Trophoblast cell (in vitro differentiated cells and primary cell): Measurements from ENCODE around the gene MLYCD.

Source experiments
- DNase-seq, 2 donors: peaks; one replicate each; pipeline ENCODE4 v3.0.0-alpha.2; 2016
- H2AFZ ChIP-seq: 2 replicates; pipeline ENCODE4 v1.6.1; 2013; ENCODE audit warnings: low read length, moderate library complexity, mild to moderate bottlenecking; ENCODE audit not compliant: insufficient read depth, poor library complexity
- H2AK5ac ChIP-seq: 2 replicates; pipeline ENCODE4 v1.6.1; 2013; ENCODE audit warnings: mild to moderate bottlenecking, low read length
- H2BK120ac ChIP-seq: 2 replicates; pipeline ENCODE4 v1.6.1; 2013; ENCODE audit warnings: low read length, mild to moderate bottlenecking, moderate library complexity; ENCODE audit not compliant: insufficient read depth, poor library complexity
- H2BK12ac ChIP-seq: 2 replicates; pipeline ENCODE4 v1.6.1; 2013; ENCODE audit warnings: mild to moderate bottlenecking, low read length, moderate library complexity
- H2BK5ac ChIP-seq: 2 replicates; pipeline ENCODE4 v1.6.1; 2013; ENCODE audit warnings: low read length, low read depth, moderate library complexity, mild to moderate bottlenecking; ENCODE audit not compliant: poor library complexity
- H3K14ac ChIP-seq: 2 replicates; pipeline ENCODE4 v1.6.1; 2013; ENCODE audit warnings: mild to moderate bottlenecking, low read length
- H3K18ac ChIP-seq: 2 replicates; pipeline ENCODE4 v1.6.1; 2013; ENCODE audit warnings: mild to moderate bottlenecking, low read length
- H3K23ac ChIP-seq: 2 replicates; pipeline ENCODE4 v1.6.1; 2013; ENCODE audit warnings: low read length
- H3K27ac ChIP-seq: 2 replicates; pipeline ENCODE4 v1.5.1; 2013; ENCODE audit warnings: low read depth, mild to moderate bottlenecking, inconsistent platforms, low read length, moderate library complexity
- H3K27me3 ChIP-seq: 2 replicates; pipeline ENCODE4 v1.6.1; 2013; ENCODE audit warnings: inconsistent platforms, mild to moderate bottlenecking, low read length, moderate library complexity; ENCODE audit not compliant: insufficient read depth
- H3K36me3 ChIP-seq, 2 experiments: 1 replicate in 1 of 2; 2 replicates in 1 of 2; pipeline ENCODE4 v1.6.1; 2013; ENCODE audit warnings: low read length in 2 of 2, mild to moderate bottlenecking in 2 of 2, moderate library complexity in 1 of 2; ENCODE audit not compliant: insufficient read depth in 2 of 2, control insufficient read depth in 1 of 2
- H3K4ac ChIP-seq: 2 replicates; pipeline ENCODE4 v1.6.1; 2013; ENCODE audit warnings: low read depth, mild to moderate bottlenecking, low read length, moderate library complexity
- H3K4me1 ChIP-seq, 2 experiments: 1 replicate in 1 of 2; 2 replicates in 1 of 2; pipeline ENCODE4 v1.6.1; 2013; ENCODE audit warnings: low read length in 2 of 2, mild to moderate bottlenecking in 2 of 2, moderate library complexity in 1 of 2; ENCODE audit not compliant: insufficient read depth in 2 of 2, control insufficient read depth in 1 of 2
- H3K4me2 ChIP-seq: 2 replicates; pipeline ENCODE4 v1.6.1; 2013; ENCODE audit warnings: inconsistent platforms, mild to moderate bottlenecking, low read length, moderate library complexity
- H3K4me3 ChIP-seq: 2 replicates; pipeline ENCODE4 v1.5.1; 2013; ENCODE audit warnings: mild to moderate bottlenecking, low read depth, low read length, inconsistent platforms
- H3K79me1 ChIP-seq: one replicate; pipeline ENCODE4 v1.6.1; 2013; ENCODE audit warnings: low read length
- H3K79me2 ChIP-seq: 2 replicates; pipeline ENCODE4 v1.6.1; 2013; ENCODE audit warnings: low read length, mild to moderate bottlenecking; ENCODE audit not compliant: control insufficient read depth, insufficient read depth, poor library complexity
- H3K9ac ChIP-seq: 2 replicates; pipeline ENCODE4 v1.6.1; 2013; ENCODE audit warnings: mild to moderate bottlenecking, low read length
- H3K9me3 ChIP-seq: 2 replicates; pipeline ENCODE4 v1.6.1; 2013; ENCODE audit warnings: low read depth, mild to moderate bottlenecking, control low read depth, inconsistent platforms, low read length; ENCODE audit not compliant: insufficient read depth
- H4K12ac ChIP-seq: 2 replicates; pipeline ENCODE4 v1.6.1; 2013; ENCODE audit warnings: low read depth, mild to moderate bottlenecking, low read length, moderate library complexity
- H4K8ac ChIP-seq: 2 replicates; pipeline ENCODE4 v1.6.1; 2013; ENCODE audit warnings: low read depth, mild to moderate bottlenecking, low read length, moderate library complexity
- H4K91ac ChIP-seq: one replicate; pipeline ENCODE4 v1.6.1; 2013; ENCODE audit warnings: low read depth, mild to moderate bottlenecking, low read length, moderate library complexity
- WGBS: extraction: QIAGEN DNeasy Blood & Tissue Kit; methylation state at CpG from one replicate; pipeline ENCODE4 v1.1.7; 2013; ENCODE audit warnings: missing lambda C conversion rate; ENCODE audit not compliant: insufficient read length, insufficient coverage; ENCODE audit errors: extremely low coverage; 5-methylcytosine and 5-hydroxymethylcytosine counted together

MLYCD gene

GRCh38 chr16:83887564-83887963, 11.4 kb upstream of the MLYCD start:
- H3K4me2 ChIP-seq: no peak overlapping the region
- H4K12ac ChIP-seq: no peak overlapping the region
- no peak overlapping the region for H3K9ac ChIP-seq
- H2AK5ac ChIP-seq: no peak overlapping the region
- no peak overlapping the region for H3K27ac ChIP-seq
- H3K79me2 ChIP-seq: no peaks in the 10 kb centered on the region
- no peak overlapping the region for H3K18ac ChIP-seq
- H3K36me3 ChIP-seq: no peaks in the 10 kb centered on the region
- H3K79me1 ChIP-seq: no peaks in the 10 kb centered on the region
- DNase-seq: no peak
- peak overlapping the region; percentile 27 for H2AFZ ChIP-seq
- WGBS: no CpG with 5 or more reads among the region's 8 CpGs
- H2BK5ac ChIP-seq: no peak overlapping the region
- H3K4me3 ChIP-seq: no peak overlapping the region
- H3K23ac ChIP-seq: no peak overlapping the region
- no peak overlapping the region for H2BK120ac ChIP-seq
- H2BK12ac ChIP-seq: no peak overlapping the region
- no peak overlapping the region for H3K4ac ChIP-seq
- H4K8ac ChIP-seq: no peak overlapping the region
- H3K9me3 ChIP-seq: peaks cover 4% of the 10 kb centered on the region
- H3K14ac ChIP-seq: no peak overlapping the region
- H3K27me3 ChIP-seq: no peaks in the 10 kb centered on the region
- no peak overlapping the region for H4K91ac ChIP-seq
- no peaks in the 10 kb centered on the region for H3K4me1 ChIP-seq

GRCh38 chr16:83888672-83889044, 10.3 kb upstream of the MLYCD start:
- no CpG with 5 or more reads among the region's 4 CpGs for WGBS
- no peak overlapping the region for H2BK12ac ChIP-seq

DNA sequence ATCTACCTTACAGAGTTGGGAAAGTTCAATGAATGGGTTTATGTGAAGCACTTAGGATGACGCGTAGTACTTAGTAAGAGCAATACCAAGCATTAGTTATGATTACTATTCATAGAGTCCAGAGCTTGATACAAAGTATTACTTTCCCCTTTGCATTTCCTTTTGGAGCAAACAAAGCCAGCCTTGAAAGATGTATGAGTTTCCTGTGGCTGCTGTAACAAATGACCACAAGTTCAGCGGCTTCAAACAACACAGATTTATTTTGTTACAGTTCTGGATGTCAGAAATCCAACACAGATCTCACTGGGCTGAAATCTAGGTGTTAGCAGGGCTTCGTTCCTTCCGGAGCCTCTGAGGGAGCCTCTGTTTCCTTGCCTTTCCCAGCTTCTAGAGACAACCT, 8.6 kb upstream of the MLYCD start:
- no CpG with 5 or more reads among the region's 5 CpGs for WGBS
- Histone ChIP-seq H4K91ac (no peak overlapping the region), H3K27me3 (no peaks in the 10 kb centered on the region), H3K23ac (no peak overlapping the region), H3K14ac (no peak overlapping the region), H2BK120ac (no peak overlapping the region), H3K9me3 (peaks cover 4% of the 10 kb centered on the region), H2BK5ac (no peak overlapping the region), H4K8ac (no peak overlapping the region), H3K4me1 (no peaks in the 10 kb centered on the region), H3K27ac (no peak overlapping the region), H3K4me2 (no peak overlapping the region), H3K9ac (no peak overlapping the region), H2AFZ (no peak overlapping the region), H2AK5ac (no peak overlapping the region), H2BK12ac (no peak overlapping the region), H3K36me3 (no peaks in the 10 kb centered on the region), H3K4me3 (no peak overlapping the region), H3K4ac (no peak overlapping the region), H3K79me1 (no peaks in the 10 kb centered on the region), H4K12ac (no peak overlapping the region), H3K79me2 (no peaks in the 10 kb centered on the region), H3K18ac (no peak overlapping the region)
- no peak for DNase-seq

More at GRCh38 chr16:83888672-83889044, 10.3 kb upstream of the MLYCD start:
- Histone ChIP-seq H3K23ac (no peak overlapping the region), H2AK5ac (no peak overlapping the region), H4K8ac (no peak overlapping the region), H3K4me3 (no peak overlapping the region), H3K79me1 (no peaks in the 10 kb centered on the region), H3K27me3 (no peaks in the 10 kb centered on the region), H3K79me2 (no peaks in the 10 kb centered on the region), H3K4me2 (no peak overlapping the region), H2BK120ac (no peak overlapping the region), H3K9ac (no peak overlapping the region), H3K14ac (no peak overlapping the region), H2AFZ (no peak overlapping the region), H3K36me3 (no peaks in the 10 kb centered on the region), H3K4ac (no peak overlapping the region), H4K12ac (no peak overlapping the region), H2BK5ac (no peak overlapping the region), H4K91ac (no peak overlapping the region), H3K27ac (no peak overlapping the region), H3K9me3 (peaks cover 4% of the 10 kb centered on the region), H3K4me1 (no peaks in the 10 kb centered on the region), H3K18ac (no peak overlapping the region)
- no peak for DNase-seq

DNA sequence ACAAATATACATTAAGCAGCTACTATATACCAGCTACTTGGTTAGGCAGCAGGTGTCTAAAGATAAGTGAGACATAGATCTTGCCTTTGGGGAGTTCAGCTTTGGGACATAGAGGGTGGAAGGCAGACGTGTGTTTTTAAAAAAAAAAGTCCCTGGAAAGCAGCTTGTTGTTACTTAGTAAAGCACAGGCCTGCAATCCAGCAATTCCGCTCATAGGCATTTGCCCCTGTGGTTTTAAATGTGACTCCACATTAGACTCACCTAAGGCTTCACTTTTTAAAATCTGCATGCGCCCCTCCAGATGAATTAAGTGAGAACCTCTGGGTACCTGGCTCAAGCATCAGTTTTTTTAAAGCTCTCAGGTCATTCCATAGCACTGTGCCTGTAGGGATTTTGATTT, 7.2 kb upstream of the MLYCD start:
- H3K27me3 ChIP-seq: no peaks in the 10 kb centered on the region
- H3K9me3 ChIP-seq: peaks cover 4% of the 10 kb centered on the region
- H2BK12ac ChIP-seq: no peak overlapping the region
- H3K4ac ChIP-seq: no peak overlapping the region
- no peak overlapping the region for H3K18ac ChIP-seq
- no peak overlapping the region for H4K8ac ChIP-seq
- H3K79me2 ChIP-seq: no peaks in the 10 kb centered on the region
- no CpG with 5 or more reads among the region's 3 CpGs for WGBS
- H3K9ac ChIP-seq: no peak overlapping the region
- H2BK5ac ChIP-seq: no peak overlapping the region
- H4K12ac ChIP-seq: no peak overlapping the region
- no peak overlapping the region for H2AK5ac ChIP-seq
- H2AFZ ChIP-seq: no peak overlapping the region
- H3K4me3 ChIP-seq: no peak overlapping the region
- no peak overlapping the region for H3K23ac ChIP-seq
- H2BK120ac ChIP-seq: no peak overlapping the region
- no peak overlapping the region for H4K91ac ChIP-seq
- H3K4me2 ChIP-seq: no peak overlapping the region
- no peaks in the 10 kb centered on the region for H3K36me3 ChIP-seq
- H3K27ac ChIP-seq: no peak overlapping the region
- DNase-seq: no peak
- no peak overlapping the region for H3K14ac ChIP-seq
- H3K4me1 ChIP-seq: no peaks in the 10 kb centered on the region
- H3K79me1 ChIP-seq: no peaks in the 10 kb centered on the region
